Right lobe of liver (tissue), 4 donors: ENCODE data around the gene P2RX3.

Experiments used
- POLR2A ChIP-seq: fragments of 450-650 bp; IDR thresholded peaks from one replicate; pipeline ENCODE4 v1.6.1; 2017; ENCODE audit warnings: antibody characterized with exemption, mild to moderate bottlenecking
- TF ChIP-seq, protein P1 (sequence below), 4 donors: fragments of 200-600 bp in 3 of 4; fragments of 450-650 bp in 1 of 4; IDR thresholded peaks; one replicate each; pipeline versions ENCODE4 v1.5.1 to v1.8.0; 2016 to 2022; ENCODE audit warnings: antibody characterized with exemption in 4 of 4, mild to moderate bottlenecking in 2 of 4
- donor health status: DM: no; HTN: no; CAD: no.
- donor health status: DM: no; HTN: no; CAD: no.
- donor health status: DM: no; HTN: yes; CAD: no.

DNA sequence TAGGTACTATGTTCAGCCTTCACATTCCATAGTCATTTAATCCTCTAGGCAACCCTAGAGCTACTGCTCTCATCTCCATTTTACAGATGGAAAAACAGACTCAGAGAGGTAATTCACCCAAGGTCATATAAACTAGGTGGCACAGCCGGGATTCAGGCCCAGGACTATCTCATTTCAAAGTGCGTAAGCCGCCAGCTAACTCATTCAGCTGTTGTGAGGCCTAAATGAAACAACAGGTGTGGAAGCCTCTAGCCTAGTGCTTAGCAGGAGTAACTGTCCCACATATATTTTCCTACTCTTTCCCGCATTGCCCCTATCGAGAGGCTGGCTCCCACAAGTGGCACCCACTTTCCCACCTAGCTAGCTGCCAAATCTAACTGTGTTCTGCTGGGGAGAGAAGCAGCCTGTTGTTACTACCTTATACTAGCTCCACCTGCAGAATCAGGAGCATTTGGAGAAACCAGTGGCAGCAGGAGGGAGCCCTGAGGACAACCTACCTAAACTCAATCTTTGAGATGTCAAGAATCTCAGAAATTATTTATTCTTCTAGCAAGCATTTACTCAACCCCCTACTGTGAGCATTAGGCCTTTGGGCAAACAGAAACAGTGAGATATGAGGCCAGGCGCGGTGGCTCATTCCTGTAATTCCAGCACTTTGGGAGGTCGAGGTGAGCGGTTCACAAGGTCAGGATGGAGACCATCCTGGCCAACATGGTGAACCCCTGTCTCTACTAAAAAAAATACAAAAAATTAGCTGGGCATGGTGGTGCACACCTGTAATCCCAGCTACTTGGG lies 21.9 kb downstream of the P2RX3 start:
- TF ChIP-seq, protein P1, sequence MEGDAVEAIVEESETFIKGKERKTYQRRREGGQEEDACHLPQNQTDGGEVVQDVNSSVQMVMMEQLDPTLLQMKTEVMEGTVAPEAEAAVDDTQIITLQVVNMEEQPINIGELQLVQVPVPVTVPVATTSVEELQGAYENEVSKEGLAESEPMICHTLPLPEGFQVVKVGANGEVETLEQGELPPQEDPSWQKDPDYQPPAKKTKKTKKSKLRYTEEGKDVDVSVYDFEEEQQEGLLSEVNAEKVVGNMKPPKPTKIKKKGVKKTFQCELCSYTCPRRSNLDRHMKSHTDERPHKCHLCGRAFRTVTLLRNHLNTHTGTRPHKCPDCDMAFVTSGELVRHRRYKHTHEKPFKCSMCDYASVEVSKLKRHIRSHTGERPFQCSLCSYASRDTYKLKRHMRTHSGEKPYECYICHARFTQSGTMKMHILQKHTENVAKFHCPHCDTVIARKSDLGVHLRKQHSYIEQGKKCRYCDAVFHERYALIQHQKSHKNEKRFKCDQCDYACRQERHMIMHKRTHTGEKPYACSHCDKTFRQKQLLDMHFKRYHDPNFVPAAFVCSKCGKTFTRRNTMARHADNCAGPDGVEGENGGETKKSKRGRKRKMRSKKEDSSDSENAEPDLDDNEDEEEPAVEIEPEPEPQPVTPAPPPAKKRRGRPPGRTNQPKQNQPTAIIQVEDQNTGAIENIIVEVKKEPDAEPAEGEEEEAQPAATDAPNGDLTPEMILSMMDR (IDR thresholded peaks at IDR 0.05): no peak
- no peak for TF ChIP-seq POLR2A
